ENCODE results near the gene CDK18. TPM values are rescaled to one million over a fixed set of nuclear protein-coding genes. Genes with fewer than 3 reads are reported as not detected.
"Not testable (repeated sequence)": the region's sequence is repeated elsewhere in the genome, so short reads cannot be mapped to it uniquely, and the experiment has no call there.

CDK18 gene
- 0.25 and 0.39 TPM in 2 replicates for total RNA-seq

GRCh38 chr1:205504311-205505075, at the start of gene CDK18:
Gene CDK18, plus strand, starts transcription at chr1:205504669. Its CDS starts 18,499 bp downstream, at chr1:205523168.
- no peak for DNase-seq (ENCODE audit: low read depth in 2 of 2)

- no peak for DNase-seq (ENCODE audit: low read depth in 2 of 2)
Measured at GRCh38 chr1:205454903-205455335, 49.5 kb upstream of the CDK18 start.

- DNase-seq (ENCODE audit: low read depth in 2 of 2), result no peak
Measured at GRCh38 chr1:205455581-205456382, 48.7 kb upstream of the CDK18 start, which contains the start of gene BLACAT1. Gene BLACAT1, minus strand, starts transcription at chr1:205456045.

GRCh38 chr1:205456383-205456867, 48.0 kb upstream of the CDK18 start:
- DNase-seq (ENCODE audit: low read depth in 2 of 2), result no peak

GRCh38 chr1:205456868-205457745, 47.4 kb upstream of the CDK18 start:
- no peak for DNase-seq (ENCODE audit: low read depth in 2 of 2)

- peak; percentile 33 to 70 for DNase-seq (ENCODE audit: low read depth in 2 of 2)
Measured at GRCh38 chr1:205458777-205459566, 45.5 kb upstream of the CDK18 start.

- no peak for DNase-seq (ENCODE audit: low read depth in 2 of 2)
Measured at GRCh38 chr1:205465392-205465791, 39.1 kb upstream of the CDK18 start.

- DNase-seq (ENCODE audit: low read depth in 2 of 2), result no peak
Measured at GRCh38 chr1:205466595-205467220, 37.8 kb upstream of the CDK18 start.

- no peak for DNase-seq (ENCODE audit: low read depth in 2 of 2)
Measured at GRCh38 chr1:205470131-205470530, 34.3 kb upstream of the CDK18 start.

- DNase-seq (ENCODE audit: low read depth in 2 of 2), result no peak
Measured at GRCh38 chr1:205472737-205473441, 31.6 kb upstream of the CDK18 start.

- DNase-seq (ENCODE audit: low read depth in 2 of 2), result no peak
Measured at GRCh38 chr1:205473475-205473874, 31.0 kb upstream of the CDK18 start.

GRCh38 chr1:205473966-205474365, 30.5 kb upstream of the CDK18 start:
- no peak for DNase-seq (ENCODE audit: low read depth in 2 of 2)

GRCh38 chr1:205474571-205474970, 29.9 kb upstream of the CDK18 start:
- DNase-seq (ENCODE audit: low read depth in 2 of 2), result no peak

- DNase-seq (ENCODE audit: low read depth in 2 of 2), result no peak
Measured at GRCh38 chr1:205475855-205476254, 28.6 kb upstream of the CDK18 start.

- DNase-seq (ENCODE audit: low read depth in 2 of 2), result no peak
Measured at GRCh38 chr1:205476648-205477047, 27.8 kb upstream of the CDK18 start.

- DNase-seq (ENCODE audit: low read depth in 2 of 2), result no peak
Measured at GRCh38 chr1:205477121-205477758, 27.2 kb upstream of the CDK18 start.

GRCh38 chr1:205477759-205478247, 26.7 kb upstream of the CDK18 start:
- DNase-seq (ENCODE audit: low read depth in 2 of 2), result no peak

GRCh38 chr1:205478985-205479384, 25.5 kb upstream of the CDK18 start:
- DNase-seq (ENCODE audit: low read depth in 2 of 2), result not testable (repeated sequence)
